ENCODE results near the gene SMKR1.
"Not testable (repeated sequence)": the region's sequence is repeated elsewhere in the genome, so short reads cannot be mapped to it uniquely, and the experiment has no call there.

SMKR1 gene

GRCh38 chr7:129480674-129481363 is 21.5 kb upstream of the SMKR1 start:
- in situ Hi-C loops (cut with HindIII; ENCODE audit: low sequenced_read_pairs) = no loop called here

DNA sequence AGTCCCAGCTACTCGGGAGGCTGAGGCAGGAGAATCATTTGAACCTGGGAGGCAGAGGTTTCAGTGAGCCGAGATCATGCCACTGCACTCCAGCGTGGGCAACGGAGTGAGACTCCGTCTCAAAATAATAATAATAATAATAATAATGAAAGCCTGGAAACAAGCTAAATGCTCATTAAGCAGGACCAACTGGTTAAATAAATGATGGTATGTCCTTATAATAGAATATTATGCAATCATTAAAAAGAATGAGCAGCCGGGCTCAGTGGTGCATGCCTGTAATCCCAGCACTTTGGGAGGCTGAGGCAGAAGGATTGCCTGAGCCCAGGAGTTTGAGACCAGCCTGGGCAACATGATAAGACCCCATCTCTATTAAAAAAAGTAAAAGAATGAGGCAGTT is 21.0 kb upstream of the SMKR1 start:
- in situ Hi-C loops (cut with HindIII; ENCODE audit: low sequenced_read_pairs) = not testable (repeated sequence)

GRCh38 chr7:129482781-129483180 is 19.6 kb upstream of the SMKR1 start:
- in situ Hi-C loops (cut with HindIII; ENCODE audit: low sequenced_read_pairs) = no loop called here

DNA sequence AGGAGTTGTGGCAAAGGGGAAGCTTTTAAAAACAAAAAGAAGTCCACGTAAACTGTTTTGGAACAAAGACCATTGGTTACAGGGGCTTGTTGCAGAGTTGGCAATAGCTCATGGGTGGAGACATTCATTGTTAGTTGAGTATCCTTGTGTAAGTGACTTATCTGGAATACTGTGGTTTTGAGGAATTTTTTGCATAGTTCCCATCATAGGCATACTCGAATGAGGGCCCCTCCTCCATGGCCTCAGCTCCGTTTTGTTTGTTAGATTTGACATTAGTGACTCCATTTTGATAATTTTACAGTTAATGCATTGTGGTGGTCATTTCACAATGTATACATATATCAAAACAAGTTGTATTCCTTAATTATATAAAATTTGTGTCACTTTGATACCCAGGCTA is 12.8 kb upstream of the SMKR1 start:
- in situ Hi-C loops (cut with HindIII; ENCODE audit: low sequenced_read_pairs) = no loop called here

- in situ Hi-C loops (cut with HindIII; ENCODE audit: low sequenced_read_pairs) = no loop called here
Observed at GRCh38 chr7:129492391-129492790, 9.9 kb upstream of the SMKR1 start.

DNA sequence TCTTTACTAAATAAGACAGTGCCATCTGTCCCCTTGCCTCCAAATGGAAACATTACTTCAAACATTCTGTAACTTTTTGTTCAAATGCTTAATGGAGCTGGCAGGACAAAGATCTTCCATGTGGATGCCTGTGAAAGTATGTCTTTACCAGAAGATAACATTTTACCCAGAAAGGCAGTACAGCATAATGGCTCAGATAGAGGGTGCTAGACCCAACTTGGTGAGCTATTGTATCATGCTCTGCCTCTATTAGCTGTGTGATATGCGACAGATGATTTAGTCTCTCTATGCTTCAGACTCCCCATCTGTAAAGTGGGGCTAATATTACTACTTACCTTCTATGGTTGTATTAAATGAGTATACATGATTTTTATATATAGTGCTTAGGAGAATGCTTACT is 8.8 kb upstream of the SMKR1 start:
- in situ Hi-C loops (cut with HindIII; ENCODE audit: low sequenced_read_pairs) = no loop called here

DNA sequence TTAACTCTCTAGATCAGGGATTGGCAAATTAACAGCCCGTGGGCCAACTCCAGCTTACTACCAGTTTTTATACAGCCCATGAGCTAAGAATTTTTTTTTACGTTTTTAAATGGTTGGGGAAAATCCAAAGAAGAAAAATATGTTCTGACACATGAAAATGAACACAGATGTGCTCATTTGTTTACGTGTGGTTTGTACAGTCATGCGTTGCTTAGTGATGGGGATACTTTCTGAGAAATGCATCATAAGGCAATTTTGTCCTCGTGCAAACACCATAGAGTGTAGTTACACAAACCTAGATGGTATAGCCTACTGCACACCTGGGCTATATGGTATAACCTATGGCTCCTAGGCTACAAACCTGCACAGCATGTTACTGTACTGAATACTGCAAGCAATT is 8.3 kb upstream of the SMKR1 start:
- in situ Hi-C loops (cut with HindIII; ENCODE audit: low sequenced_read_pairs) = no loop called here

- in situ Hi-C loops (cut with HindIII; ENCODE audit: low sequenced_read_pairs) = no loop called here
Observed at GRCh38 chr7:129495987-129496386, 6.3 kb upstream of the SMKR1 start.

DNA sequence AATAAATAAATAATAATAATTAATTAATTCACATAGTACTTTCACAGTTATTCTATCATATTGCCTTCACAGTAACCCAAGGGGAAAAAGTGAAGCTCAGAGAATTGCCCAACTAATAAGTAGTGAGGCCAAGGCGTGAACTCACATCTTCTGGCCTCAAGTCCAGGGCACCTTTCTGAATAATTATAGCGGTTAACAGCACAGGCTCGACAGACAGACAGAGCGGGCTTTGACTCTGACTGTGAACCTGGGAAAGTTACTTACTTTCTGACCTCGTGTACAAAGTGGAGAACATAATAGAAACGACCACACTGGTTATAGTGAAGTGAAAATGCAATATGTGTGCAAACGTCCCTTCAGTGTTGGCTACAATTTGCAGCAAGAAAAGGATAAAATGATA is 5.7 kb upstream of the SMKR1 start:
- in situ Hi-C loops (cut with HindIII; ENCODE audit: low sequenced_read_pairs) = no loop called here

- in situ Hi-C loops (cut with HindIII; ENCODE audit: low sequenced_read_pairs) = no loop called here
Observed at GRCh38 chr7:129497156-129497555, 5.2 kb upstream of the SMKR1 start.

DNA sequence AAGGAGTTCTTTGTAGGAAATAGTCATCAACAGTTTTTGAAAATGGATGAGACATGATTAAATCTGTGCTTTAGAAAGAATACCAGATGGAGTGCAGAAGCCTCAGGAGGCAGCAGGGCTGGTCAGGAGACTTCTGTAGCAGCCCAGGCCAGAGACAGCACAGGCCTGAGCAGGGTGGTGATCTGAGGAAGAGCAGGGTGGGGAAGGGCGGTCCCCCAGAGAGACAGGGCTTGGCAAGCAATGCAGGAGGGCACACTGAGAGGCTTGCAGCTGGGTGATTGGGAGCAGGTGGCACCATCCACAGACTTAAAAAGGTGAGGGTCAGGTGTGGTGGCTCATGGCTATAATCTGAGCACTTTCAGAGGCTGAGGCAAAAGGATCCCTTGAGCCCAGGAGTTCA is 4.3 kb upstream of the SMKR1 start:
- in situ Hi-C loops (cut with HindIII; ENCODE audit: low sequenced_read_pairs) = no loop called here

DNA sequence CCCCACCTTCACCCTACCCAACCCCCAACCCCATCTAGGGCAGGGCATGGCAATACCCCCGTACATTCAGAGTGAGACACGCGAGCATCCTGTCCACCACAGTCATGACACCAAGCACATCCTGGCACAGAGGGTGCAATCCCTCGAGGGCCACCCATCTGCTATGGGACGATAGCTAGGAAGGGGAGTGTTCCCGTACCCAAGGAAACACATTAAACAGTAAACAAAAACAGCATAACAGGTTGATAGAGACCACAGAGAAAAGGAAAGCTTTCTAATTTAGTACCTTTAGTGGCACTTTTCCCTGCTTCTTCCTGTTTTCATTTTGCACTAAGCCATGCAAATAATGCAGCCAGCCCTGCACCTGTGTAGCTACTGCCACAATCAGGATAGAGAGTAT is 2.3 kb upstream of the SMKR1 start:
- in situ Hi-C loops (cut with HindIII; ENCODE audit: low sequenced_read_pairs) = no loop called here

GRCh38 chr7:129502708-129503685 is 666 bp downstream of the SMKR1 start:
- in situ Hi-C loops (cut with HindIII; ENCODE audit: low sequenced_read_pairs) = no loop called here

DNA sequence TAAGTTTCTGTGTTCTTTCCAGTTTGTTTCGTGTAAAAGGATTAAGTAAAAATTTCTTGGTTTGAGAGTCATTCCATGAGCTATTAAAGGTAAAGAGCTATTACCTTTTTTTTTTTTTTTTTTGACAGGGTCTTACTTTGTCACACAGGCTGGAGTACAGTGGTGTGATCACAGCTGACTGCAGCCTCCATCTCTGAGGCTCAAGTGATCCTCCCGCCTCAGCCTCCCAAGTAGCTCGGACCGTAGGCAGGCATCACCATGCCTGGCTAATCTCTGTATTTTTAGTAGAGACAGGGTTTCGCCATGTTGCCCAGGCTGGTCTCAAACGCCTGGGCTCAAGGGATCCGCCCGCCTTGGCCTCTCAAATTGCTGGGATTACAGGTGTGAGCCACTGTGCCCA is 1.4 kb downstream of the SMKR1 start:
- in situ Hi-C loops (cut with HindIII; ENCODE audit: low sequenced_read_pairs) = no loop called here

DNA sequence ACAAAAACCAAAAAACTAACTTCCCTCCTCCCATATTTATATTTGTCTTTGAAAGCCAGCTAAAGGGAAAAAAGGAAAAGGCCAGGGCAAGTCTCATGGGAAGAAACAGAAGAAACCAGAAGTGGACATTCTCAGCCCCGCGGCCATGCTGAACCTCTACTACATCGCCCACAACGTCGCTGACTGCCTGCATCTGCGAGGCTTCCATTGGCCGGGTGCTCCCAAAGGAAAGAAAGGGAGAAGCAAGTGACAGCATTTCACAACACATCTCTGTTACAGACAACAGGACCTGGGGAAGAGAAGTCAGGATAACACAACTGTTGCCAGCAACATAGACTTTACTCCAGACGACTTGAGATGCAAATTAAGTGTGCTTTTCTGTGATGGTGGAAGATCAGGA is 9.9 kb downstream of the SMKR1 start:
- in situ Hi-C loops (cut with HindIII; ENCODE audit: low sequenced_read_pairs) = no loop called here

DNA sequence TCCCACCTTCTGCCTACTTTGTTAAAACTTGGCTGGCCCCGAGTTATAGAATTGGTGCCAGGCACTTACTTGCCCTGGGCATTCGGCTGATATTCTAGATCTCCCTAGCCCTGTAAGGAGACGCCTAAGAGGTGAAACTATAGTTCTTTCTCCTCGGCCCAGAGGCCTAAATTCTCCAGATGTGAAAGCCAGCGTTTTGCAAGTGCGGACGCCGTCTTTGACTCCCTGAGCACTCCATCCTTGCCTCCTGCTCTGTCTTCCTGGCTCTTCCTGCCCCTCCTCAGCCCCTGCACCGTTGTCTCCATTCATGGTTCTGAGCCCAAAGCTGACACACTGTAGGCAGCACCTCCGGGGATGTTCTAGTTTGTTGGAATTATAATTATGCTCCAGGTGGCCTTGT is 11.2 kb downstream of the SMKR1 start:
- in situ Hi-C loops (cut with HindIII; ENCODE audit: low sequenced_read_pairs) = no loop called here

GRCh38 chr7:129514683-129515082 is 12.4 kb downstream of the SMKR1 start:
- in situ Hi-C loops (cut with HindIII; ENCODE audit: low sequenced_read_pairs) = no loop called here

- in situ Hi-C loops (cut with HindIII; ENCODE audit: low sequenced_read_pairs) = no loop called here
Observed at GRCh38 chr7:129515381-129515780, 13.1 kb downstream of the SMKR1 start.

DNA sequence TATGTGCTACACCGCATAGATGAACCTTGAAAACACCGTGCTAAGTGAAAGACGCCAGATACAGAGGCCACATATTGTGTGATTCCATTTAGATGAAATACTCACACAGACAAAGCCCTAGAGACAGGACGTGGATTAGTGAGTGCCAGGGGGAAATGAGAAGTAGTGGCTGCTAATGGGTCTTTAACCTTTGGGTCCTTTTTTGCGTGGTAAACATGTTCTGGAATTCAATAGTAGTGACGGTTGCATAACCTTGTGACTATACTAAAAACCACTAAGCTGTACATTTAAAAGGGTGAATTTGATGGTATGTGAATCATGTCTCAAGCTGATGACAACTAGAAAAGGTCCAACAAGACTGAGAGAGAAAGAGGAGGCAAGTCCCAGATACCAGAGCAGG is 15.6 kb downstream of the SMKR1 start:
- in situ Hi-C loops (cut with HindIII; ENCODE audit: low sequenced_read_pairs) = no loop called here

DNA sequence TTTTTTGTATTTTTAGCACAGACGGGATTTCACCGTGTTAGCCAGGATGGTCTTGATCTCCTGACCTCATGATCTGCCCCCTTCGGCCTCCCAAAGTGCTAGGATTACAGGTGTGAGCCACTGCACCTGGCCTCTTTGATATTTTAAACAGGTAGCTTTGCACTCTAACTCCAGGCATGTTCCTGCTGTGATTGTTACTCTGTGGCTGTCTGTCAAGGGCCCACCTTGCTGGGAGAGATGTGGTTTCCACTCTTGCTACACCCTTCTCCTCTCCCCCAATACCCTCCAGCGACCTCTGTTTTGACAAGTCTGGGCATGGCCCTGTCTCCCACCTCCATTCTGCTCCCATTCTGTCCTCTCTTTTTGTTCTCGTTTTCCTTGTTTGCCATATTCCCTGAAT is 17.1 kb downstream of the SMKR1 start:
- in situ Hi-C loops (cut with HindIII; ENCODE audit: low sequenced_read_pairs) = no loop called here

- in situ Hi-C loops (cut with HindIII; ENCODE audit: low sequenced_read_pairs) = no loop called here
Observed at GRCh38 chr7:129522088-129522970, 20.0 kb downstream of the SMKR1 start.

Data from DLD1 (cell line).